ES-I3 (cell line): ENCODE results near the gene LSM2.
"Not testable (repeated sequence)": the region's sequence is repeated elsewhere in the genome, so short reads cannot be mapped to it uniquely, and the experiment has no call there.

Source experiments
- H3K36me3 ChIP-seq: 2 replicates; pipeline ENCODE4 v1.6.1; 2013; ENCODE audit warnings: mild to moderate bottlenecking, low read length, control low read depth, moderate library complexity; ENCODE audit not compliant: insufficient read depth
- H3K4me1 ChIP-seq: 2 replicates; pipeline ENCODE4 v1.6.1; 2013; ENCODE audit warnings: mild to moderate bottlenecking, control low read depth, low read length; ENCODE audit not compliant: insufficient read depth
- H3K9ac ChIP-seq: 2 replicates; pipeline ENCODE4 v1.6.1; 2013; ENCODE audit warnings: low read depth, mild to moderate bottlenecking, low read length, moderate library complexity
- H3K9me3 ChIP-seq: 2 replicates; pipeline ENCODE4 v1.6.1; 2013; ENCODE audit warnings: mild to moderate bottlenecking, low read length, moderate library complexity; ENCODE audit not compliant: control insufficient read depth, insufficient read depth

LSM2 gene

DNA sequence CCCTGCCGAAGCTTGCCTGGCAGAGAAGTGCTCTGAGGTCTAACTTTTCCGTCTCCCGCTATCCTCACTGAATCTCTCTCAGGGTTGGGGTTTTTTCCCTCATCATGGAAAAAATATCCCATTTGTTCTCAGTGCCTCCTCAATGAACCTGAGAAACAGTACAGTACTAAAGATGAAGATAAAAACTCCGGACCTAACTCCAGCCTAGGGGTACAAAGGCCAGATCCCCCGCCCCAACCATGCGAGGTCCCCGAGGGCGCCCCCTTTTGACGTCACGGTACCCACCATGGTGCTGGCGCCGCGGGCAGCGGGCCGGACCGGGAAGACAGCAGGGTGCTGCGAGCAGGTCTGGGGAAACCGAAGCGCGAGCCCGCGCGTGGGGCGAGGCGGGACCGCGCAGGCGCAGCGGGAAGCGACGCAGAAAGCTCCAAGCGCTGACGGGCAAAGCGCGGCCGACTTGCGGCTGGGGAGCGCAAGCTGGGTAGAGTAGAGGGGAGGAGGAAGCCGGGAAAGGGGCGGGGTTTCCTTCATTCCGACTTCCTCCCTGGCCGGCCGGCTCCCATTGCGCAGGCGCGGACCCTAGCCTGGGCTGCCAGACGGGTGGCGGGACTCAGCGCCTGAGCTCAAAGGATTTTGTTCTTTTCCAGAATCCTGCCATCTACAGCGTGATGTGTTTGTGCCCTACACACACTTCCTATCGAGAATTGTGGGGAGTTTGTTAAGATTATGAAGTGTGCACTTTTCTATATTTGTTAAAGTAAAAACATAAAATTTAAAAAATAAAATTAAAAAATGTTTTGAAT is at the start of gene LSM2:
Gene LSM2, minus strand, starts transcription at position 497 of the 803 bp plus-strand sequence. Its CDS starts 209 bp downstream, at position 288.
- H3K4me1 ChIP-seq = no peaks in the 10 kb centered on the region

GRCh38 chr6:31851980-31852718 is 45.4 kb upstream of the LSM2 start:
- not testable (repeated sequence) for H3K36me3 ChIP-seq

More for the DNA sequence above, at the start of gene LSM2:
- Histone ChIP-seq H3K36me3 (no peaks in the 10 kb centered on the region), H3K9ac (peak within 1 kb of the TSS; percentile 84), H3K9me3 (no peaks in the 10 kb centered on the region)

DNA sequence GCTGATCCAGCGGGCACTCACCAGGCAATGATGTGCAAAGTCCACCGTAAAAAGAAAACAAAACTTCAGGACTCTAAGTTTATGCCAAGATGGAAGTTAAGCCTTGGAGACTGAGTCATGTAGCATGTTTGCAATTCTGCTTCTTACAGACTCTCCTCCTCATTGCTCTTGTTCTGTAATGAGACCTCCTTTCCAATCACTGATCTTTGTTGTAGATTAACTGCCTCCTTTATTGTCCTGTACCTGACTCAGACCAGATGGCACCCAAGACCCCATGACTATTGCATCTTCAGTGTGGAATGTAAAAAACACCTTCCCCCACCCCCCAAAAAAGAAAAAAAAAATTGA is 44.7 kb upstream of the LSM2 start:
- H3K4me1 ChIP-seq = no peaks in the 10 kb centered on the region
- peak overlapping the region; percentile 37; the same call in 1 of the 2 replicates for H3K9ac ChIP-seq
- no peaks in the 10 kb centered on the region for H3K36me3 ChIP-seq
- no peaks in the 10 kb centered on the region for H3K9me3 ChIP-seq

More at GRCh38 chr6:31851980-31852718, 45.4 kb upstream of the LSM2 start:
- H3K9ac ChIP-seq = peak overlapping the region; percentile 37; the same call in 1 of the 2 replicates
- not testable (repeated sequence) for H3K9me3 ChIP-seq, H3K4me1 ChIP-seq

GRCh38 chr6:31850765-31851484 is 44.2 kb upstream of the LSM2 start:
- H3K36me3 ChIP-seq = no peaks in the 10 kb centered on the region
- H3K4me1 ChIP-seq = no peaks in the 10 kb centered on the region
- peak overlapping the region; percentile 9; the same call in 1 of the 2 replicates for H3K9ac ChIP-seq
- H3K9me3 ChIP-seq = no peaks in the 10 kb centered on the region

GRCh38 chr6:31847276-31847978 is 40.7 kb upstream of the LSM2 start:
- no peaks in the 10 kb centered on the region for H3K36me3 ChIP-seq
- H3K9ac ChIP-seq = no peak overlapping the region
- H3K9me3 ChIP-seq = no peaks in the 10 kb centered on the region
- H3K4me1 ChIP-seq = no peaks in the 10 kb centered on the region

DNA sequence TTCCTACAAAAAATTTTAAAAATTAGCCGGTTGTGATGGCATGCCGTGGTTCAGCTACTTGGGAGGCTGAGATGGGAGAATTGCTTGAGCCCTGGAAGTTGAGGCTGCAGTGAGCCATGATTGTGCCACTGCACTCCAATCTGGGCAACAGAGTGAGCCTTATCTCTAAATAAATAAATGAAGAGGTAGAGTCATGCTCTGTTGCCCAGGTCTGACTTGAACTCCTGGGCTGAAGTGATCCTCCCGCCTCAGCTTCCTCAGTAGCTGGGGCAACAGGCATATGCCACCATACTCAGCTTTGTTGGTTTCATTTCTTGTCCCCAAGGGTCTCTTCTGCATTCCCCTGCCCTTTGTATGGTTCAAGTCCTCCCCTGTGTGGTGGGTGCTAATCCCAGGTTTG is 37.7 kb upstream of the LSM2 start:
- no peaks in the 10 kb centered on the region for H3K9me3 ChIP-seq
- H3K9ac ChIP-seq = no peak overlapping the region
- H3K36me3 ChIP-seq = peaks cover 12% of the 10 kb centered on the region; the same call in 1 of the 2 replicates
- H3K4me1 ChIP-seq = no peaks in the 10 kb centered on the region

GRCh38 chr6:31842053-31842452 is 35.3 kb upstream of the LSM2 start:
- peaks cover 8% of the 10 kb centered on the region for H3K4me1 ChIP-seq
- H3K9ac ChIP-seq = no peak overlapping the region
- H3K36me3 ChIP-seq = peaks cover 36% of the 10 kb centered on the region
- no peaks in the 10 kb centered on the region for H3K9me3 ChIP-seq

- Histone ChIP-seq H3K4me1 (peaks cover 17% of the 10 kb centered on the region), H3K36me3 (peaks cover 48% of the 10 kb centered on the region)
- H3K9ac ChIP-seq, H3K9me3 ChIP-seq: not testable (repeated sequence)
Measured at GRCh38 chr6:31839779-31840126, 33.0 kb upstream of the LSM2 start.

GRCh38 chr6:31838968-31839367 is 32.2 kb upstream of the LSM2 start:
- Histone ChIP-seq H3K4me1 (peaks cover 17% of the 10 kb centered on the region), H3K9me3 (no peaks in the 10 kb centered on the region), H3K36me3 (peaks cover 48% of the 10 kb centered on the region), H3K9ac (no peak overlapping the region)

GRCh38 chr6:31838114-31838553 is 31.4 kb upstream of the LSM2 start:
- Histone ChIP-seq H3K36me3 (peaks cover 48% of the 10 kb centered on the region), H3K4me1 (peaks cover 17% of the 10 kb centered on the region)
- H3K9ac ChIP-seq, H3K9me3 ChIP-seq: not testable (repeated sequence)

- H3K36me3 ChIP-seq = peaks cover 48% of the 10 kb centered on the region
Measured at GRCh38 chr6:31837369-31838113, 30.8 kb upstream of the LSM2 start.

DNA sequence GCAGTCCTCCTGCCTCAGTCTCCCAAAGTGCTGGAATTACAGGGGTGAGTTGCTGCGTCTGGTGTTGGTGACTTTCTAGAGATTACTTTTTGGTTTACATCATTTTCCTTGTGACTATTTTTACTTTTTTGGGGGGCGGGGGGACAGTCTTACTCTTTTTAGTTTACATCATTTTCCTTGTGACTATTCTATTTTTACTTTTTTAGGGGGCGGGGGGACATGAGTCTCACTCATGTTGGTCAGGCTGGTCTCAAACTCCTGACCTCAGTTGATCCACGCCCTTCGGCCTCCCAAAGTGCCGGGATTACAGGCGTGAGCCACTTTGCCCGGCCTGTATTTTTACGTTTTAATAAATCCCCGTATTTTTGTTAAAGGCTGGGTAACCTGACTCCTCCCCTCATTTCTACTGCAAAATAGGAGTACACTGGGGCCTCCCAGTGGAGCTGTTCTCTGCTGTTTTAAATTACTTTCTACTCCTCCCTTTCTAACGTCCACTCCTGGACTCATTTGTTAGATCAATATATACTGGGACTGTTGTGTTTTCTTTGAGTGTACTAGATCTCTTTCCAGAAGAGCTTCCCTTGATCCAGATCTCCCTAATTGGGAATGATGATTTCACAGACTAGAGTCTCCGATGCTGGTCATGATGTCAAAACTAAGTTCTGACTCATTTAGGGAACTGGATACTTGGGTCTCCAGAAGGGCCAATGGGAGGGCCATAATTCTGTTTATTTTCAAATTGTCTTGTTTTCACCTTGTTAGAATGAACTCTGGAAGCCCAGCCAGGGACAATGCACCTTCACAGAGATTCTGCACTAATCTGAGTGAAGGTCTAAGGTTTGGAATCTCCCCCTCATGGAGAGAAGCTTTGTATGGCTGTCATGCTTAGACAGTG is 30.0 kb upstream of the LSM2 start:
- H3K36me3 ChIP-seq = peaks cover 48% of the 10 kb centered on the region
- no peaks in the 10 kb centered on the region for H3K9me3 ChIP-seq
- H3K4me1 ChIP-seq = peaks cover 17% of the 10 kb centered on the region
- H3K9ac ChIP-seq = peak overlapping the region; percentile 100

More at GRCh38 chr6:31837369-31838113, 30.8 kb upstream of the LSM2 start:
- no peaks in the 10 kb centered on the region for H3K9me3 ChIP-seq
- H3K9ac ChIP-seq = peak overlapping the region; percentile 100; the same call in 1 of the 2 replicates
- peaks cover 17% of the 10 kb centered on the region for H3K4me1 ChIP-seq
